GM13976 (cell line): ENCODE results near the gene RIF1.

ENCODE experiments used
- DNase-seq: peaks from one replicate; pipeline ENCODE4 v3.0.0; 2012; ENCODE audit warnings: low spot score
- CTCF ChIP-seq: IDR thresholded peaks from 2 replicates; pipeline ENCODE4 v1.5.1; 2012; ENCODE audit warnings: borderline replicate concordance, mild to moderate bottlenecking; ENCODE audit not compliant: insufficient read depth; ENCODE audit errors: extremely low read depth, missing control alignments, control extremely low read depth
- in situ Hi-C: fragments of 300-500 bp; cut with MboI; formaldehyde crosslinking; loops from one replicate; pipeline ENCODE4 v1.12.0; 2022; ENCODE audit warnings: low sequenced_read_pairs, mixed read lengths, inconsistent platforms; ENCODE audit not compliant: unreplicated experiment

RIF1 gene

DNA sequence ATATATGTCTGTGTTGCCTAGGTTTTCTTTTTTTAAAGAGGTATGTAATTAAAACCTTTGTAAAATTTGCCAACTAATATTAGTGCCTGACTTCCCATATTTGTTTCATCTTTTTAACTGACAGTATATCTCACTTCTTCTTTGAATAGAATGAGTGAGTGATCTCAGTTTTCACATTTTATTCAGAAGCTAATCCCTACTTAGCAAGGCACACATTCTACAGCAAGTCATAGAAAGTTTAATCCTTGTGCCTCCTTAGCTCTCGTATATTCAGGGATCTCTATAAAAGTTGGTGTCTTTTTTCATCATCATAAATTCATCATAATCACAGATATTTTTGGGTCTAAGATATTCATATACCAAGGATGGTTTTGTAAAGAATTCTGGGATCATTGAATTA, 66.6 kb downstream of the RIF1 start:
- no peak for TF ChIP-seq CTCF
- DNase-seq, result no peak
- in situ Hi-C loops, result no loop called here

DNA sequence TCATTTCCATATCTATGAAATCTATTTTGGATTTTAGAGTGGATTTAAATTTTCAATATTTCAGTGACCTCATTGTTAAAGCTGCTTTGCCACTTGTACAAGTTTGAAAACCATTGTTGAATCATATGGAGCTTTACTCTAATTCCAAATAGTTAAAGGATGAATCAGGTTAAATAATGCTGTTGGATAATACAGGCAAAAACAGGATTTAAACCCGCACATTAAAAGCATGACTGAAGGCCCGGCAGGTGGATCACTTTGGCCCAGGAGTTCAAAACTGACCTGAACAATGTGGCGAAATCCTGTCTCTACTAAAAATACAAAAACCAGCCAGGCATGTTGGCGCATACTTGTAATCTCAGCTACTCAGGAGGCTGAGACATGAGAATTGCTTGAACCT, 68.3 kb downstream of the RIF1 start:
- TF ChIP-seq CTCF, result no peak
- in situ Hi-C loops, result no loop called here
- no peak for DNase-seq

GRCh38 chr2:151481744-151482143, 72.0 kb downstream of the RIF1 start:
- no peak for TF ChIP-seq CTCF
- in situ Hi-C loops, result no loop called here
- no peak for DNase-seq

DNA sequence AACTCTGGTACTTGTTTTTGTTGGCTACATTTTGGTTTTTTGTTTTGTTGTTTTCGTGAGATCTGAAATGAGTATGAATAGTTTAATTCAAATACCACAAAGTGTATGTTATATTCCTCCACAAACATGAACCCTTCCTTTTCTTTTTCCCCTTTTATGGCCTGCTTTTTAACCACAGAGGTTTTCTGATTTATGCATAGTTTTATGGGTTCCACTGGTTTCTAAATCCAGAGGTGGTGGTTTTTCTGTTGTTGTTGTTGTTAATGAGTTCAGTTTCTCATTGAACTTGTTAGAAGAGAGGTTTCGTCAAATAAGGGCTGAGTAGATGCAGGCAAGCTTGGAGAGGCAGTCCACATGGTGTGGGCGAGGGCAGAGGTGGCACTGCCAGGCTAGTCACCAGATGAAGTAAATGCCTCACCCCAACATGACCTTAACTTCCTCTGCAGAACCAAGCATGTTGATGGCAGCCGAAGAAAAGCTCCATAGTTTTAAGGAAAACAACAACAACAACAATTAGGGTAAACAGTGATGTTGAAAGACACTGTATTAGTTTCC, 72.5 kb downstream of the RIF1 start:
- TF ChIP-seq CTCF, result no peak
- no peak for DNase-seq
- in situ Hi-C loops, result no loop called here

DNA sequence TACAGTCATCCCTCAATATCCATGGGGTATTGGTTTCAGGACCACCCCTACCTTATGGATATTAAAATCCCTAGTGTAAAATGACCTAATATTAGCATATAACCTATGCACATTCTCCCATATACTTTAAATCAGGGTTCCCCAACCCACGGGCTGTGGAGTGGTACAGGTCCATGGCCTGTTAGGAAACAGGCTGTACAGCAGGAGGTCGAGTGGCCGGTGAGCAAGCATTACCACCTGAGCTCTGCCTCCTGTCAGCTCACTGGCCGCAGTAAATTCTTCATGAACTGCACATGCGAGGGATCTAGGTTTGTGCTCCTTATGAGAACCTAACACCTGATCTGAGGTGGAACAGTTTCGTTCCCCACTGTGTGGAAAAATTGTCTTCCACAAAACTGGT, 73.8 kb downstream of the RIF1 start:
- in situ Hi-C loops, result no loop called here
- no peak for DNase-seq
- TF ChIP-seq CTCF, result no peak

DNA sequence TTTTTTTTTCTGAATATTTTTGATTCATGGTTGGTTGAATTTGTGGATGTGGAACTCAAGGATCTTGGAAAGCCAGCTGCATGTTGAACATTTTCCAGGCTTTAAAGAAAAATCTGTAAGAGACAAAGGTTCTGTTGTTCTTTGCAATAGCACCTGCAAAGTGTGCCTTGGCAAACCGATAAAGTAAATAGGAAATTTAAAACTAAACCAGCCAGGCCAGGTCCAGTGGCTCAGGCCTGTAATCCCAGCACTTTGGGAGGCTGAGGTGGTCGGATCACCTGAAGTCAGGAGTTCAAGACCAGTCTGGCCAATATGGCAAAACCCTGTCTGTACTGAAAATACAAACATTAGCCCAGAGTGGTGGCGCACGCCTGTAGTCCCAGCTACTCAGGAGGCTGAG, 74.4 kb downstream of the RIF1 start:
- TF ChIP-seq CTCF, result no peak

GRCh38 chr2:151486053-151486452, 76.4 kb downstream of the RIF1 start:
- TF ChIP-seq CTCF, result no peak
- DNase-seq, result no peak
- in situ Hi-C loops, result no loop called here

More for the DNA sequence above, 74.4 kb downstream of the RIF1 start:
- in situ Hi-C loops, result no loop called here
- no peak for DNase-seq
